ENCODE results near the gene HDGF. TPM values are rescaled to one million over a fixed set of nuclear protein-coding genes. Genes with fewer than 3 reads are reported as not detected.

Gene HDGF
- total and polyA plus RNA-seq, 9 of the 15 experiments (the other 6 are each of a cell fraction or from before 2014, with no cell fraction given): 38.8 to 601 (median 400) TPM

GRCh38 chr1:156705918-156706656 is 45.4 kb downstream of the HDGF start (continued):
- TF ChIP-seq CREB3L1 (IDR thresholded peaks at IDR 0.05; ENCODE audit: borderline replicate concordance, low read depth) (no peak), ZBTB40 (IDR thresholded peaks at IDR 0.05) (0 out of 2 replicates have a peak, but pooled peaks have one; percentile 41), ZBTB40 (CRISPR knock-in tag; IDR thresholded peaks at IDR 0.05) (no peak), PURB (CRISPR knock-in tag; IDR thresholded peaks at IDR 0.05; ENCODE audit: low read depth) (no peak), ZNF263 (CRISPR knock-in tag; IDR thresholded peaks at IDR 0.05; ENCODE audit: borderline replicate concordance) (peak; percentile 68; the same call in 1 of the 2 replicates), DNMT1 (IDR thresholded peaks at IDR 0.05) (no peak), ZNF311 (CRISPR knock-in tag; IDR thresholded peaks at IDR 0.05) (0 out of 2 replicates have a peak, but pooled peaks have one; percentile 11), TAF1 (IDR thresholded peaks at IDR 0.05; ENCODE audit: control insufficient read depth, extremely low read depth, insufficient read depth, low read length, severe bottlenecking) (peak; percentile 50)

All from K562 (cell line).